Head of caudate nucleus (tissue), 42 donors: Measurements from ENCODE around the gene FBXL22.

ENCODE experiments used
- DNase-seq, 42 donors: peaks; one replicate each; pipeline versions ENCODE4 v3.0.0 to v3.0.0-alpha.2; 2020 to 2021; ENCODE audit warnings: mixed read lengths in 7 of 42
- intact Hi-C: fragments of 100-400 bp; cut with DNase I; formaldehyde crosslinking; loops from one replicate; pipeline ENCODE4 v1.15.0; 2022

The FBXL22 gene, protein sequence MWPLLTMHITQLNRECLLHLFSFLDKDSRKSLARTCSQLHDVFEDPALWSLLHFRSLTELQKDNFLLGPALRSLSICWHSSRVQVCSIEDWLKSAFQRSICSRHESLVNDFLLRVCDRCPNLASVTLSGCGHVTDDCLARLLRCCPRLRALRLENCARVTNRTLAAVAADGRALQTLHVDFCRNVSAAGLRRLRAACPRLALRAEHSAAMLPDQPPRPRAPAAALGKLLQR

DNA sequence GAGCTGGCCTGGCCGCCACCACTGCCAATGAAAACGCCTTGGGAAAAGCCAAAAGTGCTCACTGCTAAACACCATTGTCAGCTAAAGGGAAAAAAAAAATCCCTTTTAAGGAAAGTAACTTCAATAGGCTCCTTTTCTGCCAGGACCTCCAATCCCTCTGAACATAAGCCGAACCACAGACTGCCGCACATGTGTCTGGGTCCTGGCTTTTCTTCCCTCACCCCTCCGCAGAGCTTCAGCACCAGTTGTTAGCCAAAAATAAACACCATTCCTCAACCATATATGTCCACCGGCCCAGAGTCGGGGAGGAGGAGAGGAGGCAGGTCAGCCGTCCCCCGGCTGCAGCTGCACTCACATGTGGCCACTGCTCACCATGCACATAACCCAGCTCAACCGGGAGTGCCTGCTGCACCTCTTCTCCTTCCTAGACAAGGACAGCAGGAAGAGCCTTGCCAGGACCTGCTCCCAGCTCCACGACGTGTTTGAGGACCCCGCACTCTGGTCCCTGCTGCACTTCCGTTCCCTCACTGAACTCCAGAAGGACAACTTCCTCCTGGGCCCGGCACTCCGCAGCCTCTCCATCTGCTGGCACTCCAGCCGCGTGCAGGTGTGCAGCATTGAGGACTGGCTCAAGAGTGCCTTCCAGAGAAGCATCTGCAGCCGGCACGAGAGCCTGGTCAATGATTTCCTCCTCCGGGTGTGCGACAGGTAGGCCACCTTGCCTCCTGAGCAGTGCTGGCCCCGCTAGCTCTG, at the start of gene FBXL22:
Gene FBXL22, plus strand, starts transcription at position 350 of the 753 bp plus-strand sequence. Its CDS starts 6 bp downstream, at position 356.
- DNase-seq = peak in 1 of 42 donors; percentile 26
- intact Hi-C loops = no loop called here

GRCh38 chr15:63551400-63551799, 45.8 kb upstream of the FBXL22 start:
- intact Hi-C loops = no loop called here
- DNase-seq = no peak

GRCh38 chr15:63553388-63553791, 43.8 kb upstream of the FBXL22 start:
- intact Hi-C loops = no loop called here

GRCh38 chr15:63554337-63554927, 42.8 kb upstream of the FBXL22 start:
- no peak for DNase-seq
- intact Hi-C loops = no loop called here

More at GRCh38 chr15:63553388-63553791, 43.8 kb upstream of the FBXL22 start:
- peak in 4 of 42 donors; percentile 8 to 45 (median 14) for DNase-seq

DNA sequence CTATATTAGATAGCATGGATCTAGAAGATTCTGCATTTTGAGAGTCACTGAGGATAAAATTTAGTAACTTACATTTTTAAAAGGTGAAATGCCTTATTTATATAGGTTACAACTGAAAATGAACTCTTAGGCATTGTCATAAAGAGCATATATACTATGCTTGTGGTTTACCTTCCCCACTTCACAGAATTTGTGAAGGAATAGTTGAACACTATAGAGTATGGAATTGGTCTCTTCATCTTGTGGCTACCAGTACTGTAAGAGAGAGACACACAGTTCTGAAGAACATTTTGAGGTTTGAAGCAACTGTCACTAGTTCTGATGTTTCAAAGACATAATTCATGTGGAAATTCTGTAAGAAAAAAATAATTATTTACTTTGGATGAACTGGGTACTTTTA, 41.7 kb upstream of the FBXL22 start:
- intact Hi-C loops = no loop called here

GRCh38 chr15:63556246-63556645, 40.9 kb upstream of the FBXL22 start:
- intact Hi-C loops = no loop called here
- no peak for DNase-seq

More for the DNA sequence above, 41.7 kb upstream of the FBXL22 start:
- DNase-seq = no peak

GRCh38 chr15:63556736-63557135, 40.5 kb upstream of the FBXL22 start:
- intact Hi-C loops = no loop called here
- no peak for DNase-seq

DNA sequence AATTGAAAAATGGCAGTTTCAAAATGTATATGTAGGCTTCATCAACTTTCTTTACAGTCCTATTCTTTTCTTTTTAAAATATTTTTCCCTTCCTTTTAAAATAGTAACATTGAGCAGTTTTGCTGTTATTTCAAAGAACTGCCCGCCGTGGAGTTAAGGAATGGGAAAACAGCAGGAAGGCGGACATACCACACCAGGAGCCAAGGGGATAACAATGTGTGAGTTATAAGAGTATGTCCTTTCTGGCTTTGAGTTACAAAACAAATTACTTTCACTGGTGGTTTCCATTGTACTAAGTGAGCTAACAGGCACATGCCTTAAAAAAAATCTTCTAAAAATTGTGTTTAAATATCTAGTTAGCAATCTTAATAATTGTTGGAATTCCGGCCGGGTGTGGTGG, 37.4 kb upstream of the FBXL22 start:
- DNase-seq = no peak
- intact Hi-C loops = no loop called here

DNA sequence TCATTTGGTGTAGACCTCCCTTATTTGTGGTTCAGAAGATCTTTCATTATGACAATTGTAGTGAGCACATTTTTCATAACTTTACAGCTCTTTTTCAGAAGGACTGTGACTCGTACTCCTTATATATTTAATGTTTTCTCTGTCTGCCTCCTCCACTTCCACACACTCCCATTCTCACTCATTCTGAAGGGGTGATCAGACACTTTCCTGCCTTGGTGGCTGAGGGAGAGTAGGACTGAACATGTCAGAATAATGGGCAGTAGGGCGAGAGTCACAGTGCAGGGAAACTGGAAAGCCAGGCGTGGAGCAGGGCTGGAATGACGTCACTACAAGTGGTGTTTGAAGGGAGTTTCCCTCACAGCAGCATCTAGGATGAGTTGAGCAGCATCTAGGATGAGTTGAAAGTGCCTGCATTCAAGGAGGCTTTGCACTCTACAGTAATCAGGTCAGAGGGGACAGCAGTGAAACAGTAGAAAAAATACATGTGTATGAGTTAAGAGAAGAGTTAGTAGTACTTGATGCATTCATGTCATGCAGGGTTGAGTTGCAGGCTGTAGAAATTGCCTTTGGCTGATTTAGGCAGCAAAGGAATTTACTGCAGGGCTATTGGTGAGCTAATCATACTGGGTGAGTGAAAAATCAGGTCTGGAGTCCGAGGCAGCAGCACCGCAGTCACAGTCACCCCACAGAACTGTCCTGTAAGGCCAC, 36.3 kb upstream of the FBXL22 start:
- peak in 1 of 42 donors; percentile 5 for DNase-seq
- intact Hi-C loops = no loop called here

DNA sequence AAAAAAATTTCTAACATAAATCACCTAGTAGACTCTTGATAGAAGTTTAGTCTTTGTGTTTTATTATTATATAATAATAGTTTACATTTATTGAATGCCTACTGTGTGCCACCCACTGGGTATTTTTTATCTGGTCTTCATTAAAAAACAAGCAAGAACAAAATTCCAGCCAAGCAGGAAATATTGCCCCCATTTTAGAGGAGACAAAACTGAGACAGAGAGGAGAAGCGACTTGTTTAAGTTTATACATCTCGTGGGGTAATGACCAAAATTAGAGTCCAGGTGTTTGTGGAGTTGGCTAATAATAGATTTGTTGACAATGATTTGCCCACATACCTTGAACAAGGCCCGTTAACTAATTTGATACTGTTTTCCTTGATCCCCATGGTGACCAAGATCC, 33.1 kb upstream of the FBXL22 start:
- DNase-seq = no peak
- intact Hi-C loops = no loop called here

DNA sequence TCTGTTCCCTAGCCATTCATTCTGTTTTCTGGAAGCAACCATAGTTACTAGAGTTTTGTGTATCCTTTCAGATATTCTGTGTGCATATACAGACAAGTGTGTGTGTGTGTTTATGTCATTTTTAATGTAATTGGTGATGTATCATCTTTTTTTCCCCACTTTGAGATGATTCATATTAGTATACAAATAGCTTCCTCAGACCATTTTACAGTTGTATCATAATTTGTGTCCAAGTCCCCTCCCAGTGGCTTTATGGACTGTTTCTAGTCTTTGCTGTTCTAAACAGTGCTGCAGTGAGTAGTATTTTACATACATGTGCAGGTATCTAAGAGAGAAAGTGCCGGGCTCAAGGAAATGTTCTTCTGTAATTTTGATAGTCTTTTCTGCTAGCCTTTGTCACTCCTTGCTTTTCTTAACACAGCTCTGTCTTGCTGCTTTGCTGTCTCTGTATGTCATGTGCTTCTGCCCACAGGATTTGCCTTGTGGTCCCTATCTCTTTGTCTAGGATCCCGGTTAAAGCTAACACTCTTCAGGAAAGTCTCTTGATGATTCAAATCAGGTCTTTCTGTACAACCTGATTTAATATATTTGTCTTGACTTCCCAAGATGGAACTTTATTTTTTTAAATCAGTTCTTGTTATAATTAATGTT, 31.5 kb upstream of the FBXL22 start:
- intact Hi-C loops = no loop called here
- no peak for DNase-seq

DNA sequence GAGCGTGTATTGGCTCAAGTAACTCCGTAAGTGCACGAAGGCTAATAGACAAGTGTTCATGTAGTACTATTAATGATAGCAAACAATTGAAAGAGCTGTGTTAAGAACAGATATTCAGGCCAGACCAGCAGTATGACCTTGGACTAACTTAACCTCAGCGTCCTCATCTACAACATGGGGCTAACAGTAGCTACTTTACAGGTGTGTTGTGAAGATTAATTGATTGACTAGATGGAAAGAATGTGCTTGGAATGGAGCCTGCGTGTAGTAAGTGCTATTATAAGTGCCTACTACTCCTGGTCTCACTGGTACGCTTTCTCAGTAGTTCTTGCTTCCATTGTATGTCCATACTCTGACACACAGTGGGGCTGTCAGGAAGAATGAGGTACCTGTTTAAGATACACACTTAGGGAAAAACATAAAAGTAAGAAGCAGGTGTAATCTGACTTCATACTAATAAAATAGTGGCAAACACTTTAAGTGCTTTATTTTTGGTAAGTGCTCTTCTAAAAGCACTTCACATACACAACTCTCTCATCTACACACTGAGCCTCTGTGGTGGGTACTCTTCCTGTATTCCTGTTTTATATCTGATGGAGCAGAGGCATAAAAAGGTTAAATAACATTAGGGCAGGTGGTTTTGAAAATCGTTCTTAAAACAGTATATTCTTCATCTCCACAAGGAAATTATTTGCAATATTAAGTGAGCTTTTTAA, 24.3 kb upstream of the FBXL22 start:
- no peak for DNase-seq
- intact Hi-C loops = no loop called here

DNA sequence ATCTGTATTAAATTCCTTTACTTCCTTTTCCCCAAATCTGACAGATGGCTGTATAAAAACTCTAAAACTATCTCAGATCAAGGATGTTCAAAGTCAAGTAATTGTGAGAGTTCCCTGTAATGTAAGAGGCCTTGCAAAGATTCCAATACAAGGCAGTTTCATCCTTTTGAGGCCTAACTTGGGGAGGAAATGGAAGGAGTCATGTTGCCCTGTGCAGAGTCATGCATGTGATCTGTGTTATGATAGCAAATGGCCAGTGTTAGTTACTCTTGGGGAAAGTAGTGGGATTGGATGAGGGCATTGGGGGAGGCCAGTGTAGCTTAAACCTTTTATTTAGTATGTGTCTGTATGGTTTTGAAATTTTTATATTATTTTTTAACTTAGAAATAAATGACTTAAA, 23.7 kb upstream of the FBXL22 start:
- DNase-seq = no peak
- intact Hi-C loops = no loop called here

DNA sequence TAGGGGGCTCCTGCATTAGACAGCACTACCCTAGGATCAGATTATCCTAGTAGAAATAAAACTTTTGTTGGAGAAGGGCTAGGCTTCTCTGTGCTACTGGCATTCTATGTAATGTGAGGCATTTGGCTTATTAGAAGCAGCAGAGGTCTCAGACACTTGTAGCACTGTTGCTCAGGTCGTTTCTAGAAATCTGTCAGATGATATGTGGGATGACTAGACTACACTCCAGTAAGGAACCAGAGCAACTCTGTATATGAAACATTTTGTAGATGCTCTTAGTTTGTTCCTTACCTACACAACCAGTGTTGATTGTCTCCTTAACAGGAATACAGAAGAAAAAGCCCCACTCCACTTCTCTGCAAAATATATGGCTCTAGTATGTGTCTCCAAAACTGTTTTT, 21.9 kb upstream of the FBXL22 start:
- intact Hi-C loops = no loop called here
- no peak for DNase-seq

- intact Hi-C loops = no loop called here
- no peak for DNase-seq
These were observed 20.7 kb upstream of the FBXL22 start for GRCh38 chr15:63576441-63576840.

- intact Hi-C loops = no loop called here
These were observed 15.0 kb upstream of the FBXL22 start for GRCh38 chr15:63582179-63582578.

DNA sequence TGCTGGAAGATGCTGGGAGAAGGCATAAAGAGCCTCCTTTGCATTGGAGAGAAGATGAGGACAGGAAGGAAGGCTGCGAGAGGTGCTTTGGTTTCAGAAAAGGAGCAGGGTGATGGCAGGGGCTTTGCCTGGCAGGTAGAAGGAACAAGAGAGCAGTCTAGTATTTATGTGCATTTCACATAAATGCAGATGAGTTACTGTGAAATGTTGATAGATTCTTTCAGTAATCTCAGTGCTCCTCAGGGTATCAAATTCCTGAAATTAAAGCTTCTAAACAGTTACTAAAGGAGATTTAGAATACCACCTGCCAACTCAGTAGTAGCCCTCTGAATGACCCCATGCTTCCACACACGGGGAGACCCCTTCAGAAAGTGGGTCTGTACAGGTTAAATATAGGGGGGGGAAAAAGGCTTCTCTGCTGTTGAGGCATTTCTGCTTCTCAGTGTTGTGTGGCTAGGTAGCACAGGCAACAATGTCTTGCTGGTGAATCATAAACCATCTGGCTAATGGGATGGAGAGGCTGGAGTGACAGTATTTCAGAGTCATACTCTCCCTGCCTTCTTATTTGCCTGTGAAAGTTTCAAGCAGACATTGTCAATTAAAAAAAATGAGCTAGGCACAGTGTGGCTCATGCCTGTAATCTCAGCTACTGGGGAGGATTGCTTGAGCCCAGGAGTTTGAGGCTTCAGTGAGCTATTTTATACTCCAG, 14.3 kb upstream of the FBXL22 start:
- intact Hi-C loops = no loop called here
- DNase-seq = no peak

More at GRCh38 chr15:63582179-63582578, 15.0 kb upstream of the FBXL22 start:
- DNase-seq = no peak

GRCh38 chr15:63586790-63587189, 10.4 kb upstream of the FBXL22 start:
- no peak for DNase-seq
- intact Hi-C loops = no loop called here
